ENCODE results near the gene POLA1.

POLA1 gene

DNA sequence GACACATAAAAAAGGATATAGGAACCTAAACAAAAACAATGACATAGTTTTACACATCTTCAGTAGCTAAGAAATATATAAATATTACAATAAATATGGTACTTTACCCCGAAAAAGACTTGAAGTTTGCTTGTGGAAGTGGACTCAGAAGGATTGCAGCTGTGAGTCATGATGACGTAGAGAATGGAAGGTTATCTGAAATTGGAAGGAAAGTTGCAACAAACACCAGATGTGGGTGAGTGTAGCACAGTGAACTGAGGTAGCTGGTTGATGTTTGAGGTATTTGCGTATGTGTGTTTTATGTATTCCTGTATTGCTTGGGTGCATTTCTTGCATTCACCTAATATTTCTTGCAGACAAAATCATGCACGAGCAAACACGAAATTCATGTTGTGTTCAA, 209.1 kb downstream of the POLA1 start:
- H3K36me3 ChIP-seq (ENCODE audit: control insufficient read depth in 1 of 2, insufficient read depth in 2 of 2, low read length in 2 of 2), result no peaks in the 10 kb centered on the region
- H3K9ac ChIP-seq (ENCODE audit: low read depth in 1 of 2, low read length in 2 of 2), result no peak overlapping the region
- no peaks in the 10 kb centered on the region for H3K9me3 ChIP-seq (ENCODE audit: control insufficient read depth in 1 of 2, low read length in 2 of 2)
- H3K27me3 ChIP-seq (ENCODE audit: control insufficient read depth in 1 of 2, insufficient read depth in 2 of 2, low read length in 2 of 2), result no peaks in the 10 kb centered on the region
- H3K27ac ChIP-seq (ENCODE audit: low read depth, low read length), result no peak overlapping the region
- H3K4me1 ChIP-seq (ENCODE audit: control insufficient read depth in 1 of 2, insufficient read depth in 2 of 2, low read length in 2 of 2), result peaks cover 0 to 3% of the 10 kb centered on the region in 2 donors
- no peak overlapping the region for H3K4me3 ChIP-seq (ENCODE audit: low read depth in 1 of 2, low read length in 2 of 2)

DNA sequence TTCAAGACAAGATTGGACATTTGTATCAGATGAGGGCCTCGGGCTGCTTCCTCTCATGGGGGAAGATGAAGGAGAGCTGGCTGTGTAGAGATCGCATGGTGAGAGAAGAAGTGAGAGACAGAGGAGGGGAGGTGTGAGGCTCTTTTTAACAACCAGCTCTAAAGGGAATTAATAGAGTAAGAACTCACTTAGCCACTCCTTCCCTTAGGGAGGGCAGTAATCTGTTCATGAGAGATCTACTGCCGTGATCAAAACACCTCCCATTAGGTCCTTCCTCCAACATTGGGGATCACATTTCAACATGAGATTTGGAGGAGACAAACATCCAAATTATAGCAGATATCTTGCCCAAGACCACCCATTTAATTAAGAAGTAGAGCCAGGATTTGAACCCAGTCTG, 225.0 kb downstream of the POLA1 start:
- no peaks in the 10 kb centered on the region for H3K4me1 ChIP-seq (ENCODE audit: control insufficient read depth in 1 of 2, insufficient read depth in 2 of 2, low read length in 2 of 2)
- H3K4me3 ChIP-seq (ENCODE audit: low read depth in 1 of 2, low read length in 2 of 2), result no peak overlapping the region
- H3K27me3 ChIP-seq (ENCODE audit: control insufficient read depth in 1 of 2, insufficient read depth in 2 of 2, low read length in 2 of 2), result no peaks in the 10 kb centered on the region
- no peaks in the 10 kb centered on the region for H3K36me3 ChIP-seq (ENCODE audit: control insufficient read depth in 1 of 2, insufficient read depth in 2 of 2, low read length in 2 of 2)
- H3K9ac ChIP-seq (ENCODE audit: low read depth in 1 of 2, low read length in 2 of 2), result no peak overlapping the region
- no peak overlapping the region for H3K27ac ChIP-seq (ENCODE audit: low read depth, low read length)
- H3K9me3 ChIP-seq (ENCODE audit: control insufficient read depth in 1 of 2, low read length in 2 of 2), result no peaks in the 10 kb centered on the region

- Histone ChIP-seq H3K9ac (ENCODE audit: low read depth in 1 of 2, low read length in 2 of 2) (no peak overlapping the region), H3K9me3 (ENCODE audit: control insufficient read depth in 1 of 2, low read length in 2 of 2) (no peaks in the 10 kb centered on the region), H3K4me1 (ENCODE audit: control insufficient read depth in 1 of 2, insufficient read depth in 2 of 2, low read length in 2 of 2) (no peaks in the 10 kb centered on the region), H3K4me3 (ENCODE audit: low read depth in 1 of 2, low read length in 2 of 2) (no peak overlapping the region), H3K36me3 (ENCODE audit: control insufficient read depth in 1 of 2, insufficient read depth in 2 of 2, low read length in 2 of 2) (no peaks in the 10 kb centered on the region), H3K27ac (ENCODE audit: low read depth, low read length) (no peak overlapping the region), H3K27me3 (ENCODE audit: control insufficient read depth in 1 of 2, insufficient read depth in 2 of 2, low read length in 2 of 2) (no peaks in the 10 kb centered on the region)
Observed at GRCh38 chrX:24920769-24921168, 227.1 kb downstream of the POLA1 start.

GRCh38 chrX:24925430-24925829, 231.7 kb downstream of the POLA1 start:
- no peaks in the 10 kb centered on the region for H3K9me3 ChIP-seq (ENCODE audit: control insufficient read depth in 1 of 2, low read length in 2 of 2)
- no peak overlapping the region for H3K27ac ChIP-seq (ENCODE audit: low read depth, low read length)
- H3K9ac ChIP-seq (ENCODE audit: low read depth in 1 of 2, low read length in 2 of 2), result no peak overlapping the region
- H3K36me3 ChIP-seq (ENCODE audit: control insufficient read depth in 1 of 2, insufficient read depth in 2 of 2, low read length in 2 of 2), result no peaks in the 10 kb centered on the region
- H3K27me3 ChIP-seq (ENCODE audit: control insufficient read depth in 1 of 2, insufficient read depth in 2 of 2, low read length in 2 of 2), result no peaks in the 10 kb centered on the region
- H3K4me1 ChIP-seq (ENCODE audit: control insufficient read depth in 1 of 2, insufficient read depth in 2 of 2, low read length in 2 of 2), result no peaks in the 10 kb centered on the region
- H3K4me3 ChIP-seq (ENCODE audit: low read depth in 1 of 2, low read length in 2 of 2), result no peak overlapping the region

DNA sequence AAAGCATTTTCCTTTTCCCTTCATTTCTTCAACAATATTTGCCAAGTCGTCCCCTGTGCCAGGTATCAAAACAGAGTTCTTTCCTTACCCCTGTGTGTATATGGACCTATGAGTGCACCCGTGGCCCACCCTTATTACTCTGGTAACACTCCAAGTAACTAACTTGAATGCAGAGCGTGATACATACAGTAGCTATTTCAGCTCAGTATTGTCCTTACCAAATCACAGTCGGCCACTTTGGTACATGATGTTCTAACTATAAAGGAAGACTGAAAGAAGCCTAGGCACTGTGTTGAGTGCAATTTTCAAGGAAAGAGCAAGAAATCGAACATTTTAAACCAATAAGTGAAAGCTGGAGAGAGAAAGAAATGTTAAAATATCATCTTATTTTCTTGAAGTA, 233.7 kb downstream of the POLA1 start:
- Histone ChIP-seq H3K36me3 (ENCODE audit: control insufficient read depth in 1 of 2, insufficient read depth in 2 of 2, low read length in 2 of 2) (no peaks in the 10 kb centered on the region), H3K4me1 (ENCODE audit: control insufficient read depth in 1 of 2, insufficient read depth in 2 of 2, low read length in 2 of 2) (no peaks in the 10 kb centered on the region), H3K27me3 (ENCODE audit: control insufficient read depth in 1 of 2, insufficient read depth in 2 of 2, low read length in 2 of 2) (no peaks in the 10 kb centered on the region), H3K9ac (ENCODE audit: low read depth in 1 of 2, low read length in 2 of 2) (no peak overlapping the region), H3K9me3 (ENCODE audit: control insufficient read depth in 1 of 2, low read length in 2 of 2) (no peaks in the 10 kb centered on the region), H3K27ac (ENCODE audit: low read depth, low read length) (no peak overlapping the region), H3K4me3 (ENCODE audit: low read depth in 1 of 2, low read length in 2 of 2) (no peak overlapping the region)

- Histone ChIP-seq H3K9ac (ENCODE audit: low read depth in 1 of 2, low read length in 2 of 2) (no peak overlapping the region), H3K27me3 (ENCODE audit: control insufficient read depth in 1 of 2, insufficient read depth in 2 of 2, low read length in 2 of 2) (no peaks in the 10 kb centered on the region), H3K27ac (ENCODE audit: low read depth, low read length) (no peak overlapping the region), H3K9me3 (ENCODE audit: control insufficient read depth in 1 of 2, low read length in 2 of 2) (no peaks in the 10 kb centered on the region), H3K4me1 (ENCODE audit: control insufficient read depth in 1 of 2, insufficient read depth in 2 of 2, low read length in 2 of 2) (no peaks in the 10 kb centered on the region), H3K36me3 (ENCODE audit: control insufficient read depth in 1 of 2, insufficient read depth in 2 of 2, low read length in 2 of 2) (no peaks in the 10 kb centered on the region), H3K4me3 (ENCODE audit: low read depth in 1 of 2, low read length in 2 of 2) (no peak overlapping the region)
Observed at GRCh38 chrX:24928114-24928513, 234.4 kb downstream of the POLA1 start.

- no peak overlapping the region for H3K4me3 ChIP-seq (ENCODE audit: low read depth in 1 of 2, low read length in 2 of 2)
- no peak overlapping the region for H3K27ac ChIP-seq (ENCODE audit: low read depth, low read length)
- no peaks in the 10 kb centered on the region for H3K27me3 ChIP-seq (ENCODE audit: control insufficient read depth in 1 of 2, insufficient read depth in 2 of 2, low read length in 2 of 2)
- H3K4me1 ChIP-seq (ENCODE audit: control insufficient read depth in 1 of 2, insufficient read depth in 2 of 2, low read length in 2 of 2), result no peaks in the 10 kb centered on the region
- no peaks in the 10 kb centered on the region for H3K9me3 ChIP-seq (ENCODE audit: control insufficient read depth in 1 of 2, low read length in 2 of 2)
- H3K9ac ChIP-seq (ENCODE audit: low read depth in 1 of 2, low read length in 2 of 2), result no peak overlapping the region
- H3K36me3 ChIP-seq (ENCODE audit: control insufficient read depth in 1 of 2, insufficient read depth in 2 of 2, low read length in 2 of 2), result no peaks in the 10 kb centered on the region
Observed at GRCh38 chrX:24934279-24934678, 240.6 kb downstream of the POLA1 start.

- H3K4me1 ChIP-seq (ENCODE audit: control insufficient read depth in 1 of 2, insufficient read depth in 2 of 2, low read length in 2 of 2), result no peaks in the 10 kb centered on the region
- no peaks in the 10 kb centered on the region for H3K9me3 ChIP-seq (ENCODE audit: control insufficient read depth in 1 of 2, low read length in 2 of 2)
- H3K4me3 ChIP-seq (ENCODE audit: low read depth in 1 of 2, low read length in 2 of 2), result no peak overlapping the region
- no peak overlapping the region for H3K9ac ChIP-seq (ENCODE audit: low read depth in 1 of 2, low read length in 2 of 2)
- no peak overlapping the region for H3K27ac ChIP-seq (ENCODE audit: low read depth, low read length)
- H3K27me3 ChIP-seq (ENCODE audit: control insufficient read depth in 1 of 2, insufficient read depth in 2 of 2, low read length in 2 of 2), result no peaks in the 10 kb centered on the region
- H3K36me3 ChIP-seq (ENCODE audit: control insufficient read depth in 1 of 2, insufficient read depth in 2 of 2, low read length in 2 of 2), result no peaks in the 10 kb centered on the region
Observed at GRCh38 chrX:24945009-24945408, 251.3 kb downstream of the POLA1 start.

- H3K4me1 ChIP-seq (ENCODE audit: control insufficient read depth in 1 of 2, insufficient read depth in 2 of 2, low read length in 2 of 2), result no peaks in the 10 kb centered on the region
- no peaks in the 10 kb centered on the region for H3K36me3 ChIP-seq (ENCODE audit: control insufficient read depth in 1 of 2, insufficient read depth in 2 of 2, low read length in 2 of 2)
- H3K4me3 ChIP-seq (ENCODE audit: low read depth in 1 of 2, low read length in 2 of 2), result no peak overlapping the region
- no peaks in the 10 kb centered on the region for H3K9me3 ChIP-seq (ENCODE audit: control insufficient read depth in 1 of 2, low read length in 2 of 2)
- H3K27ac ChIP-seq (ENCODE audit: low read depth, low read length), result no peak overlapping the region
- H3K9ac ChIP-seq (ENCODE audit: low read depth in 1 of 2, low read length in 2 of 2), result no peak overlapping the region
- H3K27me3 ChIP-seq (ENCODE audit: control insufficient read depth in 1 of 2, insufficient read depth in 2 of 2, low read length in 2 of 2), result no peaks in the 10 kb centered on the region
Observed at GRCh38 chrX:24946369-24946768, 252.7 kb downstream of the POLA1 start.

GRCh38 chrX:24954732-24955131, 261.0 kb downstream of the POLA1 start:
- Histone ChIP-seq H3K27me3 (ENCODE audit: control insufficient read depth in 1 of 2, insufficient read depth in 2 of 2, low read length in 2 of 2) (no peaks in the 10 kb centered on the region), H3K27ac (ENCODE audit: low read depth, low read length) (no peak overlapping the region), H3K36me3 (ENCODE audit: control insufficient read depth in 1 of 2, insufficient read depth in 2 of 2, low read length in 2 of 2) (no peaks in the 10 kb centered on the region), H3K9me3 (ENCODE audit: control insufficient read depth in 1 of 2, low read length in 2 of 2) (no peaks in the 10 kb centered on the region), H3K4me1 (ENCODE audit: control insufficient read depth in 1 of 2, insufficient read depth in 2 of 2, low read length in 2 of 2) (peaks cover 0 to 7% of the 10 kb centered on the region in 2 donors), H3K4me3 (ENCODE audit: low read depth in 1 of 2, low read length in 2 of 2) (no peak overlapping the region), H3K9ac (ENCODE audit: low read depth in 1 of 2, low read length in 2 of 2) (no peak overlapping the region)

DNA sequence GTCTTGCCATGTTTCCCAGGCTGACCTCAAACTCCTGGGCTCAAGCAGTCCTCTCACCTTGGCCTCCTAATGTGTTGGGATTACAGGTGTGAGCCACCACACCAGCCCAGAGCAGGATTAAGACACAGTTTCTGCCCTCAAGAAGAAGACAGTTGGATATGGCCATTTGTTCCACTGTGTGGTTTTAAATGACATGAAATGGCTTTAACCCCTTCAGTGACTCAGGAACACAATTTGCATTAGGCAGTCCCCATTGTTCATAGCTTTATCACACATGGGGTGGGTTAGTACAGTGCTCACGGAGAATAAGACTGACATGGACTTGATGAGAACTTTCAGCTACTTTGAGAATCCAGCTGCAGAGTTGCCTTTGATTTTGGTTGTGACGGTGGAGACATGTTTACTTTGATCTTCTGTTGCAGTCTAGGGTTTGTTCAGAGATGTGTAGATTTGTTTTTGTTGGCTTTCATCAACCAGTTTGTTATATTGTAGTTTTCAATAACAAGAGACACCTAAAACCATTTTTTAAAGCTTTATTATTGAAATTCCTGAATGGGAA, 261.7 kb downstream of the POLA1 start:
- H3K9me3 ChIP-seq (ENCODE audit: control insufficient read depth in 1 of 2, low read length in 2 of 2), result no peaks in the 10 kb centered on the region
- no peaks in the 10 kb centered on the region for H3K27me3 ChIP-seq (ENCODE audit: control insufficient read depth in 1 of 2, insufficient read depth in 2 of 2, low read length in 2 of 2)
- no peak overlapping the region for H3K4me3 ChIP-seq (ENCODE audit: low read depth in 1 of 2, low read length in 2 of 2)
- H3K27ac ChIP-seq (ENCODE audit: low read depth, low read length), result no peak overlapping the region
- H3K36me3 ChIP-seq (ENCODE audit: control insufficient read depth in 1 of 2, insufficient read depth in 2 of 2, low read length in 2 of 2), result no peaks in the 10 kb centered on the region
- H3K9ac ChIP-seq (ENCODE audit: low read depth in 1 of 2, low read length in 2 of 2), result no peak overlapping the region
- peaks cover 0 to 7% of the 10 kb centered on the region in 2 donors for H3K4me1 ChIP-seq (ENCODE audit: control insufficient read depth in 1 of 2, insufficient read depth in 2 of 2, low read length in 2 of 2)

Data from duodenal mucosa (tissue), 2 donors.